WERI-Rb-1 (cell line): ENCODE measurements around the gene C22orf23.
A peak's percentile ranks its signal among the peaks of the same experiment; 100 is the strongest.
"Not testable (repeated sequence)": the region's sequence is repeated elsewhere in the genome, so short reads cannot be mapped to it uniquely, and the experiment has no call there.

Source experiments
- DNase-seq: peaks from one replicate; pipeline ENCODE4 v3.0.0-alpha.2; 2020
- H3K27ac ChIP-seq: fragments of 250-450 bp; sonication (Bioruptor Pico); 2 replicates; pipeline ENCODE4 v1.5.1; 2020; ENCODE audit warnings: mild to moderate bottlenecking, moderate library complexity
- H3K27me3 ChIP-seq: fragments of 250-450 bp; sonication (Bioruptor Pico); 2 replicates; pipeline ENCODE4 v1.5.1; 2021; ENCODE audit warnings: mild to moderate bottlenecking, low read depth, moderate library complexity; ENCODE audit not compliant: insufficient read depth, severe bottlenecking
- H3K36me3 ChIP-seq: fragments of 250-450 bp; sonication (Bioruptor Pico); 2 replicates; pipeline ENCODE4 v1.5.1; 2020; ENCODE audit warnings: mild to moderate bottlenecking, moderate library complexity
- H3K4me3 ChIP-seq: 2 replicates; pipeline ENCODE4 v1.5.1; 2011; ENCODE audit warnings: low read depth, mild to moderate bottlenecking, control low read depth, low read length
- H3K9me3 ChIP-seq: fragments of 250-450 bp; sonication (Bioruptor Pico); 2 replicates; pipeline ENCODE4 v1.5.1; 2021; ENCODE audit warnings: mild to moderate bottlenecking, moderate library complexity; ENCODE audit not compliant: severe bottlenecking
- TF ChIP-seq, protein P1 (sequence below): IDR thresholded peaks from 2 replicates; pipeline ENCODE4 v1.5.1; 2011; ENCODE audit warnings: low read depth, mild to moderate bottlenecking, control low read depth, inconsistent platforms, low read length

The C22orf23 gene

DNA sequence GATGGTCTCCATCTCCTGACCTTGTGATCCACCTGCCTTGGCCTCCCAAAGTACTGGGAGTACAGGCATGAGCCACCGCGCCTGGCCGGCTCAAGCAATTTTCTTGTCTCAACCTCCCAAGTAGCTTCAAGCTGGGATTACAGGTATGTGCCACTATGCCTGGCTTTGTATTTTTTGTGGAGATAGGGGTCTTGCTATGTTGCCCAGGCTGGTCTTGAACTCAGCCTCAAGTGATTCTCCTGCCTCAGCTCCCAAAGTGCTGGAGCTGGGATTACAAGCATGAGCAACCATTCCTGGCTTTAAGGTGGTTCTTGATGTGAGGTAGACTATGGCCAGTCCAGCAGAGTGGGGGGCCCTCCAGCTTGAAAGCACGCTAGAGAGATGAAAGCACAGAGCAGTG is 7.7 kb upstream of the C22orf23 start:
- Histone ChIP-seq H3K4me3 (no peak overlapping the region), H3K36me3 (peaks cover 52% of the 10 kb centered on the region), H3K27me3 (no peaks in the 10 kb centered on the region), H3K9me3 (no peaks in the 10 kb centered on the region), H3K27ac (no peak overlapping the region)
- TF ChIP-seq, protein P1, sequence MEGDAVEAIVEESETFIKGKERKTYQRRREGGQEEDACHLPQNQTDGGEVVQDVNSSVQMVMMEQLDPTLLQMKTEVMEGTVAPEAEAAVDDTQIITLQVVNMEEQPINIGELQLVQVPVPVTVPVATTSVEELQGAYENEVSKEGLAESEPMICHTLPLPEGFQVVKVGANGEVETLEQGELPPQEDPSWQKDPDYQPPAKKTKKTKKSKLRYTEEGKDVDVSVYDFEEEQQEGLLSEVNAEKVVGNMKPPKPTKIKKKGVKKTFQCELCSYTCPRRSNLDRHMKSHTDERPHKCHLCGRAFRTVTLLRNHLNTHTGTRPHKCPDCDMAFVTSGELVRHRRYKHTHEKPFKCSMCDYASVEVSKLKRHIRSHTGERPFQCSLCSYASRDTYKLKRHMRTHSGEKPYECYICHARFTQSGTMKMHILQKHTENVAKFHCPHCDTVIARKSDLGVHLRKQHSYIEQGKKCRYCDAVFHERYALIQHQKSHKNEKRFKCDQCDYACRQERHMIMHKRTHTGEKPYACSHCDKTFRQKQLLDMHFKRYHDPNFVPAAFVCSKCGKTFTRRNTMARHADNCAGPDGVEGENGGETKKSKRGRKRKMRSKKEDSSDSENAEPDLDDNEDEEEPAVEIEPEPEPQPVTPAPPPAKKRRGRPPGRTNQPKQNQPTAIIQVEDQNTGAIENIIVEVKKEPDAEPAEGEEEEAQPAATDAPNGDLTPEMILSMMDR = no peak
- no peak for DNase-seq

DNA sequence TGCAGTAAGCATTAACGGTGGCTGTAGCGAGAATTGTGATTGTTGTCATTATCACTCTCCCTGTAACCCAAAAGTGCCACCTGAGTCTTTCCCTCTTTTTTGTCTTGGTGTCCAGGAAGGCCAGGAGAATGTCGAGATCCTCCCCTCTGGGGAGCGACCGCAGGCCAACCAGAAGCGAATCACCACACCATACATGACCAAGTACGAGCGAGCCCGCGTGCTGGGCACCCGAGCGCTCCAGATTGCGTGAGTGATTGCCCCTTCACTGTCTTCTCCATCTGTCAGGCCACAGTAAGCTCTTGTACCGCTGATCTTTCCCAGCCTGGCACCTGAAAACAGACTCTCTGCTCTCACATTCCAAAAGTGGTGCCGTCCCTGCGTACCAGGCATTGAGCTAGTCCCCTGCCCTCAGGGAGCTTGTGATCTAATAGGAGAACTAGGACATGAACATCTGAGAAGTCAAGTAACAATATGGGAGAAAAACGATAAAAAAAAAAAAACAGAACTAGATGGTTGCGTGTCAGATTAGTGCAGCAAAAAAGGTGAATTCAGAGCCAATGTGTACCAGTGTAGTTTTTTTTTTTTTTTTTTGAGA is 5.9 kb upstream of the C22orf23 start:
- no peak overlapping the region for H3K27ac ChIP-seq
- H3K4me3 ChIP-seq = no peak overlapping the region
- TF ChIP-seq, protein P1 = no peak
- H3K9me3 ChIP-seq = no peaks in the 10 kb centered on the region
- H3K27me3 ChIP-seq = no peaks in the 10 kb centered on the region
- peaks cover 57% of the 10 kb centered on the region for H3K36me3 ChIP-seq
- no peak for DNase-seq

GRCh38 chr22:37957232-37957631 is 3.8 kb upstream of the C22orf23 start:
- peaks cover 44% of the 10 kb centered on the region for H3K36me3 ChIP-seq
- DNase-seq = no peak
- H3K27me3 ChIP-seq = no peaks in the 10 kb centered on the region
- no peak overlapping the region for H3K27ac ChIP-seq
- TF ChIP-seq, protein P1 = no peak
- no peaks in the 10 kb centered on the region for H3K9me3 ChIP-seq
- no peak overlapping the region for H3K4me3 ChIP-seq

GRCh38 chr22:37955825-37956397 is 2.5 kb upstream of the C22orf23 start:
- H3K27ac ChIP-seq, DNase-seq, H3K27me3 ChIP-seq, H3K4me3 ChIP-seq, H3K9me3 ChIP-seq: not testable (repeated sequence)
- peaks cover 31% of the 10 kb centered on the region for H3K36me3 ChIP-seq

GRCh38 chr22:37954686-37955085 is 1.3 kb upstream of the C22orf23 start:
- no peak overlapping the region for H3K27ac ChIP-seq
- H3K36me3 ChIP-seq = peaks cover 30% of the 10 kb centered on the region
- no peak for DNase-seq
- no peaks in the 10 kb centered on the region for H3K27me3 ChIP-seq
- TF ChIP-seq, protein P1 = no peak
- H3K4me3 ChIP-seq = no peak overlapping the region
- no peaks in the 10 kb centered on the region for H3K9me3 ChIP-seq

DNA sequence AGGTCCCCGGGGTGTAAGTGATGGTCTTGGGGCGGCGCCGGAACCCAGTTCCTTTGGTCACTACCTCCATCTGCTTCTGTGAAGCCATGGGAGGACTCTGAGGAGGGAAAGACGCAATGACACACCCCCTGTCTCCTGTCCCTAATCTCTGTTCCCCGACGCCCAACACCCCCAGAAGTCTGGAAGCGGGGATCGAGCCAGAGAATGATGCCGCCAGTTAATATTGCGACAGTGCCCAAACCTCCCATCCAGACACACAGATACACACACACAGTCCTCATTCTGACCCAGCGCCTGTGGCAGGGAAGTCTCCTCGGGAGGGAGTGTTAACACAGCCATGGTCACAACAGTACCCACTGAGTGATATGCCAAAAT is 352 bp downstream of the C22orf23 start:
- no peak overlapping the region for H3K27ac ChIP-seq
- H3K36me3 ChIP-seq = peaks cover 18% of the 10 kb centered on the region
- TF ChIP-seq, protein P1 = no peak
- DNase-seq = peak; percentile 19
- H3K27me3 ChIP-seq = no peaks in the 10 kb centered on the region
- no peaks in the 10 kb centered on the region for H3K9me3 ChIP-seq
- peak overlapping the region; percentile 83 for H3K4me3 ChIP-seq

DNA sequence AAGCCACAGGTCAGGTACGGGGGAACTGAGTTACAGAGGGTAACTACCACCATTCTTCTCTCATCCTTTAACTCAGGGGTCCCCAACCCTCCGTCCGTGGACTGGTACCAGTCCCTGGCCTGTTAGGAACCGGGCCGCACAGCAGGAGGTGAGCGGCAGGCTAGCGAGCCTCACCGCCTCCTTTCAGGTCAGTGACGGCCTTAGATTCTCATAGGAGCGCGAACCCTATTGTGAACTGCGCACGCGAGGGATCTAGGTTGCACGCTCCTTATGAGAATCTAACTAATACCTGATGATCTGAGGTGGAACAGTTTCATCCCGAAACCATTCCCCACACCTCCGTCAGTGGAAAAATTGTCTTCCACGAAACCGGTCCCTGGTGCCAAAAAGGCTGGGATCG is 772 bp downstream of the C22orf23 start:
- not testable (repeated sequence) for DNase-seq, H3K27ac ChIP-seq, H3K9me3 ChIP-seq, H3K27me3 ChIP-seq
- peak overlapping the region; percentile 83 for H3K4me3 ChIP-seq
- H3K36me3 ChIP-seq = peaks cover 16% of the 10 kb centered on the region
